Activated CD8-positive, alpha-beta T cell treated with anti-CD3 and anti-CD28 coated beads for 36 hours (primary cell): ENCODE data around the gene ERMAP. TPM values are rescaled to one million over a fixed set of nuclear protein-coding genes. Genes with fewer than 3 reads are reported as not detected.
"Not testable (repeated sequence)": the region's sequence is repeated elsewhere in the genome, so short reads cannot be mapped to it uniquely, and the experiment has no call there.

Experiments
- ATAC-seq: fragments of 200-7000 bp; cut with Tn5 transposase; one replicate; pipeline ENCODE4 v1.10.0; 2021; ENCODE audit warnings: mild to moderate bottlenecking, moderate library complexity
- CTCF ChIA-PET: fragments of 350-600 bp; sonication (Branson Sonifier 250); formaldehyde crosslinking; loops from one replicate; lab custom pipeline; 2021; ENCODE audit warnings: antibody characterized with exemption; lab: Charles Lee
- POLR2A ChIA-PET: fragments of 350-600 bp; sonication (Branson Sonifier 250); formaldehyde crosslinking; loops from one replicate; lab custom pipeline; 2021; ENCODE audit warnings: antibody characterized with exemption; lab: Charles Lee
- DNase-seq: peaks from one replicate; pipeline ENCODE4 v3.0.0-alpha.2; 2020
- H3K27ac Mint-ChIP-seq: one replicate; pipeline ENCODE4 v1.8.0; 2021; ENCODE audit warnings: mild to moderate bottlenecking, mixed read lengths
- H3K27me3 Mint-ChIP-seq: one replicate; pipeline ENCODE4 v1.8.0; 2021; ENCODE audit warnings: mixed read lengths
- H3K36me3 Mint-ChIP-seq: one replicate; pipeline ENCODE4 v1.8.0; 2021; ENCODE audit warnings: low read depth, mixed read lengths
- H3K4me1 Mint-ChIP-seq: one replicate; pipeline ENCODE4 v1.8.0; 2021; ENCODE audit warnings: low read depth, mixed read lengths
- H3K4me3 Mint-ChIP-seq: one replicate; pipeline ENCODE4 v1.8.0; 2021; ENCODE audit warnings: mild to moderate bottlenecking, moderate library complexity, mixed read lengths
- H3K9me3 Mint-ChIP-seq: one replicate; pipeline ENCODE4 v1.8.0; 2021; ENCODE audit warnings: mixed read lengths
- intact Hi-C: fragments of 100-400 bp; cut with micrococcal nuclease; formaldehyde crosslinking; loops from one replicate; pipeline ENCODE4 v1.10.0; 2022
- total RNA-seq, 2 experiments: library from RNA; stranded (reverse); gene quantifications; one replicate each; pipeline ENCODE4 v1.2.3, GENCODE V29; 2021
- TF ChIP-seq, protein P1 (sequence below): fragments of 200-600 bp; IDR thresholded peaks from one replicate; pipeline ENCODE4 v1.8.0; 2022; ENCODE audit warnings: antibody characterized with exemption, mild to moderate bottlenecking

The ERMAP gene
- total RNA-seq, 2 experiments from 2014 or later: 3.9 to 4.4 TPM

- intact Hi-C loops: no loop called here
- H3K4me1 Mint-ChIP-seq: peaks cover 29% of the 10 kb centered on the region
- ATAC-seq: no peak
- H3K27ac Mint-ChIP-seq: no peak overlapping the region
- TF ChIP-seq, protein P1, sequence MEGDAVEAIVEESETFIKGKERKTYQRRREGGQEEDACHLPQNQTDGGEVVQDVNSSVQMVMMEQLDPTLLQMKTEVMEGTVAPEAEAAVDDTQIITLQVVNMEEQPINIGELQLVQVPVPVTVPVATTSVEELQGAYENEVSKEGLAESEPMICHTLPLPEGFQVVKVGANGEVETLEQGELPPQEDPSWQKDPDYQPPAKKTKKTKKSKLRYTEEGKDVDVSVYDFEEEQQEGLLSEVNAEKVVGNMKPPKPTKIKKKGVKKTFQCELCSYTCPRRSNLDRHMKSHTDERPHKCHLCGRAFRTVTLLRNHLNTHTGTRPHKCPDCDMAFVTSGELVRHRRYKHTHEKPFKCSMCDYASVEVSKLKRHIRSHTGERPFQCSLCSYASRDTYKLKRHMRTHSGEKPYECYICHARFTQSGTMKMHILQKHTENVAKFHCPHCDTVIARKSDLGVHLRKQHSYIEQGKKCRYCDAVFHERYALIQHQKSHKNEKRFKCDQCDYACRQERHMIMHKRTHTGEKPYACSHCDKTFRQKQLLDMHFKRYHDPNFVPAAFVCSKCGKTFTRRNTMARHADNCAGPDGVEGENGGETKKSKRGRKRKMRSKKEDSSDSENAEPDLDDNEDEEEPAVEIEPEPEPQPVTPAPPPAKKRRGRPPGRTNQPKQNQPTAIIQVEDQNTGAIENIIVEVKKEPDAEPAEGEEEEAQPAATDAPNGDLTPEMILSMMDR: no peak
- H3K27me3 Mint-ChIP-seq: no peaks in the 10 kb centered on the region
- peaks cover 5% of the 10 kb centered on the region for H3K9me3 Mint-ChIP-seq
- no peak for DNase-seq
- H3K36me3 Mint-ChIP-seq: peaks cover 46% of the 10 kb centered on the region
- no peak overlapping the region for H3K4me3 Mint-ChIP-seq
- CTCF ChIA-PET: interaction anchor here (1.6 kb wide), 1 partner anchor 9 kb away, joined by 4 read pairs; no protein-coding TSS in a partner anchor
- POLR2A ChIA-PET: no interaction called here
These were observed 33.0 kb downstream of the ERMAP start for GRCh38 chr1:42849944-42850343.

DNA sequence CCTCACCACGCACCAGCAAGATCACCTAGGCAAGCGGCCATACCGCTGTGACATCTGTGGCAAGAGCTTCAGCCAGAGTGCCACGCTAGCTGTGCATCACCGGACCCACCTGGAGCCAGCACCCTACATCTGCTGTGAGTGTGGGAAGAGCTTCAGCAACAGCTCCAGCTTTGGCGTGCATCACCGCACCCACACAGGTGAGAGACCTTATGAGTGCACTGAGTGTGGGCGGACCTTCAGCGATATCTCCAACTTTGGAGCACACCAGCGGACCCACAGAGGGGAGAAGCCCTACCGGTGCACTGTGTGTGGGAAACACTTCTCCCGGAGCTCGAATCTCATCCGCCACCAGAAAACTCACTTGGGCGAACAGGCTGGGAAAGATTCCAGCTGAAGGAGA is 34.5 kb downstream of the ERMAP start:
- H3K27me3 Mint-ChIP-seq: no peaks in the 10 kb centered on the region
- H3K27ac Mint-ChIP-seq: no peak overlapping the region
- no peak for ATAC-seq
- no peak overlapping the region for H3K4me3 Mint-ChIP-seq
- peaks cover 5% of the 10 kb centered on the region for H3K9me3 Mint-ChIP-seq
- intact Hi-C loops: no loop called here
- peaks cover 29% of the 10 kb centered on the region for H3K4me1 Mint-ChIP-seq
- TF ChIP-seq, protein P1: no peak
- no peak for DNase-seq
- peaks cover 46% of the 10 kb centered on the region for H3K36me3 Mint-ChIP-seq
- ChIA-PET CTCF (interaction anchor here (1.1 kb wide), 1 partner anchor 72 kb away, joined by 3 read pairs; no protein-coding TSS in a partner anchor), POLR2A (interaction anchor here (0.8 kb wide), 1 partner anchor 85 kb away, joined by 3 read pairs; the partner anchor contains the start of genes C1orf50 and P3H1)

DNA sequence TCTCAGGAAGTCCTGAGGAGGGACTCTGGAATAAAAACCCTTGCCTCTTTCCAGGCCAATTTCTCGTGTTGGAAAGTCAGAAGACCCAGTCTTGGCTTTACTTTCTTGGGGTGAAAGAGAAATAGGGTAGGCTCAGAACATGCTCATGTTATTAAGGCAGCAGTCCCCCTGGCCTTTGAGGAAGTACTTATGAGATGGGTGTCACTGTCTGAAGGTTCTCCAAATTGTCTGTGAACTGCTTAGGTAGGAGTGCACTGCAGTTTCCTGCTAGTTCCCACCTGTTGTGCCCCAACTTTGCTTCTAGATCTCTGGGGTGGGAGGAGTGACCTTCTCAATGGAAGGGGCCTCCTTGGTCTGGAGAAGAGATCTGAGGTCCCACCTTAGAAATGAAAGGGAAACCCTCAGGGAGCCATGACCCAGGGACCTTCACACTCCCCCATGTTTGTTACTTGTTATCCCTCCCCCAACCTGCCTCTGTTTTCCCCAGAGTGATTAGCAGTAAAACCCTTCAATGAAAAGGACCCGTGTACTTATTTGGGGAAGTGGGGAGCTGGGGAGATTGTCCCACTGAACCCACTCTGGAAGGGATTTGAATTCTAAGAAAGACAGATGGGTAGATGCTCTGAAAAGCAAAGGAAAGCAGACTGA is 35.2 kb downstream of the ERMAP start:
- DNase-seq (no peak), ATAC-seq (no peak)
- H3K9me3 Mint-ChIP-seq: peaks cover 5% of the 10 kb centered on the region
- H3K4me3 Mint-ChIP-seq: no peak overlapping the region
- ChIA-PET CTCF (no interaction called here), POLR2A (no interaction called here)
- H3K27me3 Mint-ChIP-seq: no peaks in the 10 kb centered on the region
- peaks cover 44% of the 10 kb centered on the region for H3K36me3 Mint-ChIP-seq
- peaks cover 28% of the 10 kb centered on the region for H3K4me1 Mint-ChIP-seq
- intact Hi-C loops: no loop called here
- no peak overlapping the region for H3K27ac Mint-ChIP-seq
- TF ChIP-seq, protein P1: no peak

DNA sequence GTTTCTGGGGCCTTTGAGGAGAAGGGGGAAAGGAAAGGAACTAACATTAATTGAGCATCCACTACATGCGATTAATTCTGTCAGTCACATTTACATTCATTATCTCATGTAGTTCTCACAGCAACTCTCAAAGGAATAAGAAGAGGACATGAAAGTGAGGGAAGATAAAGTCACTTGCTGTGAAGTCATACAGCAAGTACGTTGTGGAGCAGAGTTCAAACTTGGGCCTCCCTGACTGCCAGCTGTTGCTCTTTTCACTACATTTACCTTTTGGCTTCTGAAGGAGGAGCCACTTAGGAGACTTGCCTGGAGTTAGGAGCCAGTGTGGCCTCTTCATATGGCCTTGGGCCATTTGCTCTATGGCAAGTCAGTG is 35.7 kb downstream of the ERMAP start:
- no peak overlapping the region for H3K4me3 Mint-ChIP-seq
- peaks cover 23% of the 10 kb centered on the region for H3K4me1 Mint-ChIP-seq
- POLR2A ChIA-PET: no interaction called here
- H3K36me3 Mint-ChIP-seq: peaks cover 41% of the 10 kb centered on the region
- no peak for DNase-seq
- peaks cover 5% of the 10 kb centered on the region for H3K9me3 Mint-ChIP-seq
- no peak for ATAC-seq
- no peak overlapping the region for H3K27ac Mint-ChIP-seq
- CTCF ChIA-PET: no interaction called here
- TF ChIP-seq, protein P1: no peak
- intact Hi-C loops: no loop called here
- H3K27me3 Mint-ChIP-seq: no peaks in the 10 kb centered on the region

DNA sequence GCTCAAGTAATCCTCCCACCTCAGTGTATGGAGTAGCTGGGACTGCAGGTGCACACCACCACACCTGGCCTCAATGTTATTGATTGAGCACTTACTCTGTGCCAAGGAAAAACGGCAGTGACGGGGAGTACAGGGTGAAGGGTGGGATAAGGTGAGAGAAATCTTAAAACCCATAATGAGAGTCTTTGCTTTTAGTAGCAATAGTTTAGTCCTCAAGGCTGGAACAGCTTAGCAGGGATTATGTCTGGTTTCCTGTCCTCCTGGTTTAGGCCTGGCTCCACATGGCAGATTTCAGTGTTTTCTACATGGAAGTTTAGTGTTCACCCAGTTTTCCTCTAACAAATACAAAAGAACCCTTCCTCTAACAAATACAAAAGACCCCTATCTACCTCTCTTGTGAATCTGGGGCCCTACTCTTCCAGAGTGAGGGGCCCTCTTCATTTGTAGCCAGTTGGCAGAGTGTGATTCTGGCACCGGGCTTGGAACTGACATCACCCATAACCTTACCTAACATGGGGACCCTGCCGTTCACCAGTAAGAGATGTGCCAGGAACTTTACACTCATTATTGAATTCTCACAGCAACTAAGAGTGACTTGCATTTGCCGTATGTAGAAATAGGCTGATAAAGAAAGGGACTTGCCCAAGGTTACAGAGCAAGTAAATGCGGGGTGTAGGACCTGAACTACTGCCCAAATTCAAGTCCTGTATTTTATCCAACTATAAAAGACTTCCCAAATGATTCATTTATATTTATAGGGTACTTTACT is 36.4 kb downstream of the ERMAP start:
- intact Hi-C loops: no loop called here
- Mint-ChIP-seq H3K4me1 (peaks cover 16% of the 10 kb centered on the region), H3K27me3 (no peaks in the 10 kb centered on the region), H3K9me3 (peaks cover 5% of the 10 kb centered on the region), H3K27ac (no peak overlapping the region), H3K4me3 (no peak overlapping the region), H3K36me3 (peaks cover 38% of the 10 kb centered on the region)
- ATAC-seq (no peak), DNase-seq (no peak)
- ChIA-PET POLR2A (no interaction called here), CTCF (no interaction called here)
- TF ChIP-seq, protein P1: no peak

- Mint-ChIP-seq H3K27me3 (peaks cover 10% of the 10 kb centered on the region), H3K36me3 (peaks cover 10% of the 10 kb centered on the region)
- H3K4me3 Mint-ChIP-seq, H3K9me3 Mint-ChIP-seq, intact Hi-C loops, H3K4me1 Mint-ChIP-seq, POLR2A ChIA-PET, ATAC-seq, DNase-seq, H3K27ac Mint-ChIP-seq, CTCF ChIA-PET: not testable (repeated sequence)
These were observed 39.6 kb downstream of the ERMAP start for GRCh38 chr1:42856554-42856953.

GRCh38 chr1:42859366-42859765 is 42.4 kb downstream of the ERMAP start:
- ATAC-seq, CTCF ChIA-PET, H3K9me3 Mint-ChIP-seq, H3K4me1 Mint-ChIP-seq, intact Hi-C loops, H3K4me3 Mint-ChIP-seq, H3K27ac Mint-ChIP-seq, POLR2A ChIA-PET, H3K36me3 Mint-ChIP-seq, DNase-seq: not testable (repeated sequence)
- peaks cover 20% of the 10 kb centered on the region for H3K27me3 Mint-ChIP-seq
